Measurements from ENCODE around the gene CSF1R.

The CSF1R gene

GRCh38 chr5:150077060-150077459 is 9.3 kb downstream of the CSF1R start:
- no peak for DNase-seq
- Mint-ChIP-seq H3K4me1 (peaks cover 26 to 29% of the 10 kb centered on the region in 2 donors), H3K36me3 (no peaks in the 10 kb centered on the region), H3K27me3 (no peaks in the 10 kb centered on the region), H3K9me3 (peaks cover 0 to 4% of the 10 kb centered on the region in 2 donors), H3K27ac (no peak overlapping the region), H3K4me3 (no peak overlapping the region)
- no peak for ATAC-seq (replicated peaks)

- peaks cover 16 to 17% of the 10 kb centered on the region in 2 donors for H3K4me1 Mint-ChIP-seq
- H3K27me3 Mint-ChIP-seq = no peaks in the 10 kb centered on the region
- no peak for ATAC-seq (replicated peaks)
- H3K36me3 Mint-ChIP-seq = no peaks in the 10 kb centered on the region
- no peak overlapping the region for H3K4me3 Mint-ChIP-seq
- H3K27ac Mint-ChIP-seq = no peak overlapping the region
- H3K9me3 Mint-ChIP-seq = peaks cover 0 to 4% of the 10 kb centered on the region in 2 donors
- DNase-seq = no peak
These were observed 10.5 kb downstream of the CSF1R start for GRCh38 chr5:150075806-150076205.

GRCh38 chr5:150075233-150075632 is 11.1 kb downstream of the CSF1R start:
- Mint-ChIP-seq H3K4me3 (no peak overlapping the region), H3K36me3 (no peaks in the 10 kb centered on the region), H3K27me3 (no peaks in the 10 kb centered on the region), H3K27ac (no peak overlapping the region), H3K9me3 (peaks cover 0 to 4% of the 10 kb centered on the region in 2 donors), H3K4me1 (peaks cover 10 to 14% of the 10 kb centered on the region in 2 donors)
- DNase-seq (no peak), ATAC-seq (replicated peaks) (no peak)

GRCh38 chr5:150073677-150074076 is 12.7 kb downstream of the CSF1R start:
- DNase-seq = no peak
- no peaks in the 10 kb centered on the region for H3K36me3 Mint-ChIP-seq
- peaks cover 2 to 4% of the 10 kb centered on the region in 2 donors for H3K4me1 Mint-ChIP-seq
- no peak overlapping the region for H3K4me3 Mint-ChIP-seq
- ATAC-seq (replicated peaks) = no peak
- no peaks in the 10 kb centered on the region for H3K27me3 Mint-ChIP-seq
- H3K27ac Mint-ChIP-seq = no peak overlapping the region
- H3K9me3 Mint-ChIP-seq = peaks cover 0 to 4% of the 10 kb centered on the region in 2 donors

- H3K4me1 Mint-ChIP-seq = peaks cover 4 to 7% of the 10 kb centered on the region in 2 donors
These were observed 13.2 kb downstream of the CSF1R start for GRCh38 chr5:150073086-150073625.

GRCh38 chr5:150070821-150071220 is 15.5 kb downstream of the CSF1R start:
- H3K27ac Mint-ChIP-seq = no peak overlapping the region
- ATAC-seq (replicated peaks) = no peak
- peaks cover 0 to 4% of the 10 kb centered on the region in 2 donors for H3K9me3 Mint-ChIP-seq
- no peaks in the 10 kb centered on the region for H3K36me3 Mint-ChIP-seq
- no peaks in the 10 kb centered on the region for H3K27me3 Mint-ChIP-seq
- DNase-seq = no peak
- H3K4me1 Mint-ChIP-seq = peaks cover 23 to 31% of the 10 kb centered on the region in 2 donors
- no peak overlapping the region for H3K4me3 Mint-ChIP-seq

More at GRCh38 chr5:150073086-150073625, 13.2 kb downstream of the CSF1R start:
- no peak for DNase-seq
- Mint-ChIP-seq H3K27ac (no peak overlapping the region), H3K9me3 (peaks cover 0 to 4% of the 10 kb centered on the region in 2 donors), H3K36me3 (no peaks in the 10 kb centered on the region), H3K4me3 (no peak overlapping the region), H3K27me3 (no peaks in the 10 kb centered on the region)
- no peak for ATAC-seq (replicated peaks)

GRCh38 chr5:150069672-150070627 is 16.4 kb downstream of the CSF1R start:
- H3K9me3 Mint-ChIP-seq = peaks cover 0 to 4% of the 10 kb centered on the region in 2 donors
- ATAC-seq (replicated peaks) (no peak), DNase-seq (no peak)
- no peak overlapping the region for H3K4me3 Mint-ChIP-seq
- no peak overlapping the region for H3K27ac Mint-ChIP-seq
- peaks cover 31 to 40% of the 10 kb centered on the region in 2 donors for H3K4me1 Mint-ChIP-seq
- H3K27me3 Mint-ChIP-seq = peaks cover 0 to under 1% of the 10 kb centered on the region in 2 donors
- H3K36me3 Mint-ChIP-seq = no peaks in the 10 kb centered on the region

- Mint-ChIP-seq H3K27me3 (peaks cover 0 to 4% of the 10 kb centered on the region in 2 donors), H3K27ac (no peak overlapping the region), H3K36me3 (no peaks in the 10 kb centered on the region), H3K4me1 (peaks cover 34 to 45% of the 10 kb centered on the region in 2 donors), H3K4me3 (no peak overlapping the region), H3K9me3 (peaks cover 0 to 4% of the 10 kb centered on the region in 2 donors)
- no peak for ATAC-seq (replicated peaks)
- DNase-seq = no peak
These were observed 17.3 kb downstream of the CSF1R start for GRCh38 chr5:150068961-150069645.

GRCh38 chr5:150068472-150068871 is 17.9 kb downstream of the CSF1R start:
- Mint-ChIP-seq H3K27me3 (peaks cover 3 to 6% of the 10 kb centered on the region in 2 donors), H3K36me3 (no peaks in the 10 kb centered on the region), H3K4me1 (peaks cover 34 to 45% of the 10 kb centered on the region in 2 donors)

GRCh38 chr5:150068071-150068470 is 18.3 kb downstream of the CSF1R start:
- DNase-seq = no peak
- Mint-ChIP-seq H3K4me3 (no peak overlapping the region), H3K4me1 (peaks cover 34 to 45% of the 10 kb centered on the region in 2 donors), H3K9me3 (peaks cover 0 to 4% of the 10 kb centered on the region in 2 donors), H3K27me3 (peaks cover 6 to 8% of the 10 kb centered on the region in 2 donors), H3K27ac (no peak overlapping the region), H3K36me3 (no peaks in the 10 kb centered on the region)
- no peak for ATAC-seq (replicated peaks)

More at GRCh38 chr5:150068472-150068871, 17.9 kb downstream of the CSF1R start:
- ATAC-seq (replicated peaks) (no peak), DNase-seq (no peak)
- Mint-ChIP-seq H3K27ac (no peak overlapping the region), H3K9me3 (peaks cover 0 to 4% of the 10 kb centered on the region in 2 donors), H3K4me3 (no peak overlapping the region)

GRCh38 chr5:150067405-150067960 is 18.9 kb downstream of the CSF1R start:
- ATAC-seq (replicated peaks) = peak; percentile 19 to 29
- Mint-ChIP-seq H3K4me3 (no peak overlapping the region), H3K4me1 (peaks cover 34 to 45% of the 10 kb centered on the region in 2 donors), H3K27ac (peak overlapping the region; percentile 90), H3K36me3 (no peaks in the 10 kb centered on the region), H3K27me3 (peaks cover 6 to 8% of the 10 kb centered on the region in 2 donors), H3K9me3 (no peaks in the 10 kb centered on the region)
- no peak for DNase-seq

- peak; percentile 76 to 82 for ATAC-seq (replicated peaks)
- H3K36me3 Mint-ChIP-seq = no peaks in the 10 kb centered on the region
- peak; percentile 50 for DNase-seq
- H3K27ac Mint-ChIP-seq = peak overlapping the region; percentile 90
- peak overlapping the region; percentile 76 to 83 for H3K4me3 Mint-ChIP-seq
- H3K27me3 Mint-ChIP-seq = peaks cover 6 to 8% of the 10 kb centered on the region in 2 donors
- H3K4me1 Mint-ChIP-seq = peaks cover 34 to 45% of the 10 kb centered on the region in 2 donors
- no peaks in the 10 kb centered on the region for H3K9me3 Mint-ChIP-seq
These were observed 19.4 kb downstream of the CSF1R start for GRCh38 chr5:150066901-150067396.

GRCh38 chr5:150066436-150066835 is 19.9 kb downstream of the CSF1R start:
- H3K27ac Mint-ChIP-seq = peak overlapping the region; percentile 90
- H3K4me1 Mint-ChIP-seq = peaks cover 35 to 45% of the 10 kb centered on the region in 2 donors
- no peaks in the 10 kb centered on the region for H3K36me3 Mint-ChIP-seq
- ATAC-seq (replicated peaks) (no peak), DNase-seq (no peak)
- H3K27me3 Mint-ChIP-seq = peaks cover 6 to 8% of the 10 kb centered on the region in 2 donors
- no peaks in the 10 kb centered on the region for H3K9me3 Mint-ChIP-seq
- peak overlapping the region; percentile 76 to 83 for H3K4me3 Mint-ChIP-seq

- H3K27ac Mint-ChIP-seq = peak overlapping the region; percentile 89
- ATAC-seq (replicated peaks) = peak; percentile 60 to 63
- H3K27me3 Mint-ChIP-seq = peaks cover 6 to 8% of the 10 kb centered on the region in 2 donors
- peak overlapping the region; percentile 58 to 83 for H3K4me3 Mint-ChIP-seq
- H3K4me1 Mint-ChIP-seq = peaks cover 35 to 45% of the 10 kb centered on the region in 2 donors
- H3K9me3 Mint-ChIP-seq = no peaks in the 10 kb centered on the region
- peak; percentile 37 for DNase-seq
- no peaks in the 10 kb centered on the region for H3K36me3 Mint-ChIP-seq
These were observed 20.5 kb downstream of the CSF1R start for GRCh38 chr5:150065886-150066285.
